Tibial artery (tissue), 4 donors: ENCODE data around the gene GMNN.
"Not testable (repeated sequence)": the region's sequence is repeated elsewhere in the genome, so short reads cannot be mapped to it uniquely, and the experiment has no call there.

Source experiments
- DNase-seq, 2 donors: peaks; one replicate each; pipeline ENCODE4 v3.0.0-alpha.2; 2019
- H3K27ac ChIP-seq, 2 donors: fragments of 200-600 bp; sonication (generic) in 1 of 2; 1 replicate in 1 of 2; 2 replicates in 1 of 2; pipeline ENCODE4 v1.5.1; 2018 to 2019; ENCODE audit warnings: mild to moderate bottlenecking in 1 of 2
- H3K27me3 ChIP-seq, 2 donors: fragments of 200-600 bp; sonication (generic) in 1 of 2; one replicate each; pipeline versions ENCODE4 v1.5.1 to v1.6.0; 2016 to 2019
- H3K36me3 ChIP-seq, 3 donors: fragments of 200-600 bp; sonication (generic) in 2 of 3; one replicate each; pipeline ENCODE4 v1.5.1; 2016 to 2019; ENCODE audit warnings: mild to moderate bottlenecking in 2 of 3
- H3K4me1 ChIP-seq, 4 donors: fragments of 200-600 bp; sonication (generic) in 2 of 4; 1 replicate in 3 of 4; 2 replicates in 1 of 4; pipeline ENCODE4 v1.5.1; 2016 to 2019
- H3K4me3 ChIP-seq, 2 donors: fragments of 200-600 bp; sonication (generic) in 1 of 2; 1 replicate in 1 of 2; 2 replicates in 1 of 2; pipeline ENCODE4 v1.5.1; 2018 to 2019; ENCODE audit warnings: mild to moderate bottlenecking in 2 of 2
- H3K9me3 ChIP-seq, 3 donors: fragments of 200-600 bp; sonication (generic) in 1 of 3; one replicate each; pipeline ENCODE4 v1.5.1; 2016 to 2019
- CTCF ChIP-seq, 2 experiments: fragments of 200-600 bp in 1 of 2; fragments of 450-650 bp in 1 of 2; IDR thresholded peaks; one replicate each; pipeline ENCODE4 v1.5.1; 2017 to 2019; ENCODE audit warnings: antibody characterized with exemption in 2 of 2, mild to moderate bottlenecking in 1 of 2, moderate library complexity in 1 of 2
- intact Hi-C: fragments of 100-400 bp; cut with DNase I; formaldehyde crosslinking; loops from one replicate; pipeline ENCODE4 v1.15.0; 2023; ENCODE audit warnings: low total_unique reads

GMNN gene

GRCh38 chr6:24759718-24760117 lies 15.0 kb upstream of the GMNN start:
- H3K36me3 ChIP-seq = no peaks in the 10 kb centered on the region
- intact Hi-C loops = loop anchor here (10.0 kb wide), 1 partner anchor 175 kb away; no protein-coding TSS in a partner anchor
- H3K27ac ChIP-seq = no peak overlapping the region
- H3K27me3 ChIP-seq = no peaks in the 10 kb centered on the region
- H3K4me1 ChIP-seq = no peaks in the 10 kb centered on the region
- DNase-seq = no peak
- no peaks in the 10 kb centered on the region for H3K9me3 ChIP-seq
- H3K4me3 ChIP-seq = no peak overlapping the region
- no peak for TF ChIP-seq CTCF (IDR thresholded peaks at IDR 0.05)

- Histone ChIP-seq H3K4me1 (no peaks in the 10 kb centered on the region), H3K4me3 (no peak overlapping the region), H3K27ac (no peak overlapping the region), H3K36me3 (no peaks in the 10 kb centered on the region), H3K9me3 (no peaks in the 10 kb centered on the region), H3K27me3 (no peaks in the 10 kb centered on the region)
- DNase-seq = no peak
- intact Hi-C loops = loop anchor here (10.0 kb wide), 1 partner anchor 175 kb away; no protein-coding TSS in a partner anchor
- no peak for TF ChIP-seq CTCF (IDR thresholded peaks at IDR 0.05)
Measured at GRCh38 chr6:24760210-24760609, 14.5 kb upstream of the GMNN start.

- Histone ChIP-seq H3K27me3 (no peaks in the 10 kb centered on the region), H3K36me3 (no peaks in the 10 kb centered on the region), H3K4me3 (no peak overlapping the region), H3K27ac (no peak overlapping the region), H3K9me3 (no peaks in the 10 kb centered on the region), H3K4me1 (no peaks in the 10 kb centered on the region)
- intact Hi-C loops = loop anchor here (10.0 kb wide), 1 partner anchor 177 kb away; no protein-coding TSS in a partner anchor
- DNase-seq = no peak
- no peak for TF ChIP-seq CTCF (IDR thresholded peaks at IDR 0.05)
Measured at GRCh38 chr6:24761193-24761835, 13.4 kb upstream of the GMNN start.

- intact Hi-C loops = loop anchor here (10.0 kb wide), 1 partner anchor 177 kb away; no protein-coding TSS in a partner anchor
- no peak for DNase-seq
- Histone ChIP-seq H3K36me3 (no peaks in the 10 kb centered on the region), H3K4me1 (peaks cover 0 to 1% (median 0%) of the 10 kb centered on the region in 4 donors), H3K27me3 (no peaks in the 10 kb centered on the region), H3K9me3 (no peaks in the 10 kb centered on the region), H3K27ac (no peak overlapping the region), H3K4me3 (no peak overlapping the region)
- no peak for TF ChIP-seq CTCF (IDR thresholded peaks at IDR 0.05)
Measured at GRCh38 chr6:24761851-24762250, 12.9 kb upstream of the GMNN start.

- no peak overlapping the region for H3K27ac ChIP-seq
- TF ChIP-seq CTCF (IDR thresholded peaks at IDR 0.05) = no peak
- H3K27me3 ChIP-seq = no peaks in the 10 kb centered on the region
- H3K4me3 ChIP-seq = no peak overlapping the region
- intact Hi-C loops = loop anchor here (10.0 kb wide), 1 partner anchor 179 kb away; no protein-coding TSS in a partner anchor
- H3K36me3 ChIP-seq = no peaks in the 10 kb centered on the region
- H3K4me1 ChIP-seq = peaks cover 0 to 2% (median 0%) of the 10 kb centered on the region in 4 donors
- DNase-seq = no peak
- H3K9me3 ChIP-seq = no peaks in the 10 kb centered on the region
Measured at GRCh38 chr6:24763578-24763977, 11.2 kb upstream of the GMNN start.

GRCh38 chr6:24764833-24765828 lies 9.6 kb upstream of the GMNN start:
- not testable (repeated sequence) for H3K27me3 ChIP-seq, H3K4me1 ChIP-seq, DNase-seq, H3K27ac ChIP-seq, H3K36me3 ChIP-seq, H3K4me3 ChIP-seq, H3K9me3 ChIP-seq
- intact Hi-C loops = loop anchor here (10.0 kb wide), 1 partner anchor 180 kb away; no protein-coding TSS in a partner anchor

- not testable (repeated sequence) for H3K27me3 ChIP-seq, H3K4me1 ChIP-seq, H3K36me3 ChIP-seq, H3K27ac ChIP-seq, H3K4me3 ChIP-seq, H3K9me3 ChIP-seq, DNase-seq
- intact Hi-C loops = loop anchor here (10.0 kb wide), 1 partner anchor 181 kb away; no protein-coding TSS in a partner anchor
Measured at GRCh38 chr6:24765968-24766367, 8.8 kb upstream of the GMNN start.
